Astrocyte (in vitro differentiated cells and primary cell): ENCODE measurements around the gene BCAR3.

Experiments used
- EZH2 ChIP-seq: IDR thresholded peaks from 2 replicates; pipeline ENCODE4 v1.6.1; 2012; ENCODE audit warnings: mild to moderate bottlenecking, low read length, inconsistent platforms; ENCODE audit not compliant: insufficient read depth
- TF ChIP-seq, protein P1 (sequence below): IDR thresholded peaks from 2 replicates; pipeline ENCODE4 v1.5.1; 2011; ENCODE audit warnings: low read depth, mild to moderate bottlenecking, inconsistent platforms, low read length, moderate library complexity; ENCODE audit not compliant: insufficient read depth

DNA sequence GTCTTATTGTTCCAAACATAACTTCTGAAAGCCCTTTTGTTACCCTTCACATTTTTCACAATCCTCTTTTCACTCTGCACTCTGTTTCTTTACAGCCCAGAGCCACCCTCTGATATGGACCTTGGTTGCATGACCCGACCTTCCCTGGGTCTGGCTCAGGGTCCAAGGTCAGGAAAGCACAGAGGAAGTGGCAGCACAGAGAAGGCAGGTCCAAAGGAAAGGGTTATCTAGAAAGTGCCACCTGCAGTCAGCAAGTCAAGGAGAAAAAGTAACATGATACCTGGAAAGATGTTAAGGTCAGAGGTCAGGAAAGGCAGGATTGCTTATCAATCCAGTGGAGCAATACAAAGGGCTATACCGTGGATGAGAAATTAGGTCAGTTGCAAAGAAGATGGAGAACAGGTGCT is 18.4 kb downstream of the BCAR3 start:
- TF ChIP-seq, protein P1, sequence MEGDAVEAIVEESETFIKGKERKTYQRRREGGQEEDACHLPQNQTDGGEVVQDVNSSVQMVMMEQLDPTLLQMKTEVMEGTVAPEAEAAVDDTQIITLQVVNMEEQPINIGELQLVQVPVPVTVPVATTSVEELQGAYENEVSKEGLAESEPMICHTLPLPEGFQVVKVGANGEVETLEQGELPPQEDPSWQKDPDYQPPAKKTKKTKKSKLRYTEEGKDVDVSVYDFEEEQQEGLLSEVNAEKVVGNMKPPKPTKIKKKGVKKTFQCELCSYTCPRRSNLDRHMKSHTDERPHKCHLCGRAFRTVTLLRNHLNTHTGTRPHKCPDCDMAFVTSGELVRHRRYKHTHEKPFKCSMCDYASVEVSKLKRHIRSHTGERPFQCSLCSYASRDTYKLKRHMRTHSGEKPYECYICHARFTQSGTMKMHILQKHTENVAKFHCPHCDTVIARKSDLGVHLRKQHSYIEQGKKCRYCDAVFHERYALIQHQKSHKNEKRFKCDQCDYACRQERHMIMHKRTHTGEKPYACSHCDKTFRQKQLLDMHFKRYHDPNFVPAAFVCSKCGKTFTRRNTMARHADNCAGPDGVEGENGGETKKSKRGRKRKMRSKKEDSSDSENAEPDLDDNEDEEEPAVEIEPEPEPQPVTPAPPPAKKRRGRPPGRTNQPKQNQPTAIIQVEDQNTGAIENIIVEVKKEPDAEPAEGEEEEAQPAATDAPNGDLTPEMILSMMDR = no peak
- no peak for TF ChIP-seq EZH2
